PFSK-1 (cell line): Measurements from ENCODE around the gene BTBD19.

Experiments used
- POLR2AphosphoS5 ChIP-seq: IDR thresholded peaks from 2 replicates; pipeline ENCODE4 v1.6.1; 2012; ENCODE audit warnings: low read depth, mild to moderate bottlenecking, control low read depth, low read length, moderate library complexity
- REST ChIP-seq, 2 experiments: IDR thresholded peaks; 2 replicates each; pipeline versions ENCODE4 v1.6.1 to v1.8.0; 2011 to 2012; ENCODE audit warnings: low read depth in 2 of 2, low read length in 2 of 2, control low read depth in 1 of 2, inconsistent platforms in 1 of 2, mild to moderate bottlenecking in 1 of 2, moderate library complexity in 1 of 2; ENCODE audit not compliant: insufficient read depth in 1 of 2
- SIN3A ChIP-seq: IDR thresholded peaks from 2 replicates; pipeline ENCODE4 v1.6.1; 2012; ENCODE audit warnings: mild to moderate bottlenecking, low read length, moderate library complexity, borderline replicate concordance; ENCODE audit not compliant: insufficient read depth
- TAF1 ChIP-seq: IDR thresholded peaks from 2 replicates; pipeline ENCODE4 v1.6.1; 2012; ENCODE audit warnings: low read length, control low read depth, borderline replicate concordance; ENCODE audit not compliant: insufficient read depth

GRCh38 chr1:44827197-44828002, 19.1 kb downstream of the BTBD19 start:
- TF ChIP-seq POLR2AphosphoS5 (no peak), SIN3A (no peak), REST (IDR thresholded peaks at IDR 0.05; ENCODE audit: insufficient read depth in 1 of 2, low read depth in 2 of 2, low read length in 2 of 2) (no peak), TAF1 (no peak)
